ENCODE measurements around the gene BRI3BP. TPM values are rescaled to one million over a fixed set of nuclear protein-coding genes. Genes with fewer than 3 reads are reported as not detected.

The BRI3BP gene
- total and polyA plus RNA-seq, 11 donors, result 1.1 to 5.3 (median 3.6) TPM

DNA sequence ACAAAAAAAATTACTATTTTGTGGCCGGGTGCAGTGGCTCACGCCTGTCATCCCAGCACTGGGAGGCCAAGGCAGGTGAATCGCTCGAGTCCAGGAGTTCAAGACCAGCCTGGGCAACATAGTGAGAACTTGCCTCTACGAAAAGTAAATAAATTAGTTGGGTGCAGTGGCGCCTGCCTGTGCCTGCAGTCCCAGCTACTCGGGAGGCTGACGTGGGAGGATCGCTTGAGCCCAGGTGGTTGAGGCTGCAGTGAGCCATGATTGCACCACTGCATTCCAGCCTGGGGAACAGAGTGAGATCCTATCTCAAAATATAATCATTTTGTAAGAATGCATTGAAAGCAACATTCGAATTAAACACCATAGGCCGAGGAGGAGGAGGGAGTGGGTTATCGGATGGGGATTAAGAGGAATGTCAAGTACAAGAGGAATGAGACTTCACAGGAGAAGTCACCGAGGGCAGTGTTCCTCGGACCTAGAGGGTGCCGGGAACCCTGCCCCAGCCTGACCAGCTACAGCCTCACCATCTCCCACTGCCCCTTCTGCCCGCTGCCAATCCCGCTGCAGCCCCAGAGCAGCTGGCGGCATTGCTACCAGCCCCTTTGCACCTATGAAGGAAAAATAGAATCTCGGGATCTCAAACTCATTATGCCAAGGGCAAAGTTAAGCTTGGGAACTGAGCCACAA is 39.2 kb downstream of the BRI3BP start:
- Histone ChIP-seq H3K27ac (no peak overlapping the region), H3K4me3 (no peak overlapping the region), H3K36me3 (no peaks in the 10 kb centered on the region), H3K9me3 (peaks cover 0 to 9% (median 0%) of the 10 kb centered on the region in 12 donors), H3K27me3 (no peaks in the 10 kb centered on the region), H3K4me1 (no peaks in the 10 kb centered on the region)
- TF ChIP-seq, protein P1, sequence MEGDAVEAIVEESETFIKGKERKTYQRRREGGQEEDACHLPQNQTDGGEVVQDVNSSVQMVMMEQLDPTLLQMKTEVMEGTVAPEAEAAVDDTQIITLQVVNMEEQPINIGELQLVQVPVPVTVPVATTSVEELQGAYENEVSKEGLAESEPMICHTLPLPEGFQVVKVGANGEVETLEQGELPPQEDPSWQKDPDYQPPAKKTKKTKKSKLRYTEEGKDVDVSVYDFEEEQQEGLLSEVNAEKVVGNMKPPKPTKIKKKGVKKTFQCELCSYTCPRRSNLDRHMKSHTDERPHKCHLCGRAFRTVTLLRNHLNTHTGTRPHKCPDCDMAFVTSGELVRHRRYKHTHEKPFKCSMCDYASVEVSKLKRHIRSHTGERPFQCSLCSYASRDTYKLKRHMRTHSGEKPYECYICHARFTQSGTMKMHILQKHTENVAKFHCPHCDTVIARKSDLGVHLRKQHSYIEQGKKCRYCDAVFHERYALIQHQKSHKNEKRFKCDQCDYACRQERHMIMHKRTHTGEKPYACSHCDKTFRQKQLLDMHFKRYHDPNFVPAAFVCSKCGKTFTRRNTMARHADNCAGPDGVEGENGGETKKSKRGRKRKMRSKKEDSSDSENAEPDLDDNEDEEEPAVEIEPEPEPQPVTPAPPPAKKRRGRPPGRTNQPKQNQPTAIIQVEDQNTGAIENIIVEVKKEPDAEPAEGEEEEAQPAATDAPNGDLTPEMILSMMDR (IDR thresholded peaks at IDR 0.05), result no peak
- TF ChIP-seq POLR2A (IDR thresholded peaks at IDR 0.05), result no peak
- 85 to 88% (median 86%) methylated on average over 19 of the region's 19 CpGs for WGBS, 4 donors
- no peak for ATAC-seq
- DNase-seq, result no peak
- intact Hi-C loops (cut with DNase I), result no loop called here

DNA sequence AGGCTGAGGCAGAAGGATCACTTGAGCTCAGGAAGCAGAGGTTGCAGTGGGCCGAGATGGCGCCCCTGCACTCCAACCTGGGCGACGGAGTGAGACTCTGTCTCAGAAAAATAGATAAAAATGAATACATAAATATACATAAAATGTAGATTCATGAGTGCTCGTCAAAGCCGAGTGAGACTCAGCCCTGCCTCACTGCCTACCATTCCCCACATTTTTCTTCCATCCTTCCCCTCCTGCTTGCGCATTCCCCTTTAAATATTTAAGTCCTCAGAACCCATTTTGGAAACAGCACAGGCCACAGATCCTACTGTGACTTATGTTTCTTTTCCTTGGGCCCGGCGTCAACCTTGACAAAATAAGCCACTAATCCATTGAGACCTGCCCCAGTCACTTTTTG is 39.8 kb downstream of the BRI3BP start:
- H3K9me3 ChIP-seq, result peaks cover 0 to 9% (median 0%) of the 10 kb centered on the region in 12 donors
- ATAC-seq (no peak), DNase-seq (no peak)
- H3K4me1 ChIP-seq, result no peaks in the 10 kb centered on the region
- H3K27me3 ChIP-seq, result no peaks in the 10 kb centered on the region
- H3K36me3 ChIP-seq, result no peaks in the 10 kb centered on the region
- whole genome bisulfite sequencing, 4 donors, result 83 to 85% (median 85%) methylated on average over 9 of the region's 9 CpGs
- H3K27ac ChIP-seq, result no peak overlapping the region
- intact Hi-C loops (cut with DNase I), result no loop called here
- TF ChIP-seq POLR2A (IDR thresholded peaks at IDR 0.05), result no peak
- TF ChIP-seq, protein P1 (IDR thresholded peaks at IDR 0.05), result no peak
- H3K4me3 ChIP-seq, result no peak overlapping the region

DNA sequence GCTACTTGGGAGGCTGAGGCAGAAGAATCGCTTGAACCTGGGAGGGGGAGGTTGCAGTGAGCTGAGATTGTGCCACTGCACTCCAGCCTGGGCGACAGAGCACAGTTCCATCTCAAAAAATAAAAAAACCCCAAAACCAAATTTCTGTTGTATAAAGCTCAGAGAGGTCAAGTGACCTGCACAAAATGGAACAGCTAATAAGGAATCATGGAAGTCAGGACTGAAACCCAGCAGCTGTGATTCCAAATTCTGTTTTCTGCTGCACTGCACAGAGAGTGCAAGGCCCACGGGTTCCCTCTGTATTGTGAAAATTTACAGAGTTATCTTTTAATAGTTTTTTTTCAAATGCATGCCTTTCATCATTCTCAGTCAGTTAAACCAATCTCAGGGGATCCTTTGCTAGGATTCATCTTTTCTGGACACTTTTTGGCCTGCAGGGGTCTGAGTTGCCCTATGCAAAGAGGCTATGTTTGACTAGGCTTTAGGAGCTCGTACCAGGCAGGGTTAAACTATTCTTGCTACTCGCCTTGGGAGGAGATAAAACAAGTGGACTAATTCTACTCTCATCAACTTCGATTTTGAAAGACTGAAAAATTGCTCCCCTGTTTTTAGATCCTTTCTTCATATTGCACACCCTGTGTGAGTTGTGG is 45.7 kb downstream of the BRI3BP start:
- ATAC-seq (no peak), DNase-seq (no peak)
- Histone ChIP-seq H3K4me1 (no peaks in the 10 kb centered on the region), H3K27ac (no peak overlapping the region), H3K9me3 (peaks cover 0 to 9% (median 0%) of the 10 kb centered on the region in 12 donors), H3K4me3 (no peak overlapping the region), H3K36me3 (no peaks in the 10 kb centered on the region), H3K27me3 (no peaks in the 10 kb centered on the region)
- TF ChIP-seq POLR2A (IDR thresholded peaks at IDR 0.05), result no peak
- intact Hi-C loops (cut with DNase I), result no loop called here
- 59 to 66% (median 65%) methylated on average over 6 of the region's 6 CpGs for WGBS, 4 donors

DNA sequence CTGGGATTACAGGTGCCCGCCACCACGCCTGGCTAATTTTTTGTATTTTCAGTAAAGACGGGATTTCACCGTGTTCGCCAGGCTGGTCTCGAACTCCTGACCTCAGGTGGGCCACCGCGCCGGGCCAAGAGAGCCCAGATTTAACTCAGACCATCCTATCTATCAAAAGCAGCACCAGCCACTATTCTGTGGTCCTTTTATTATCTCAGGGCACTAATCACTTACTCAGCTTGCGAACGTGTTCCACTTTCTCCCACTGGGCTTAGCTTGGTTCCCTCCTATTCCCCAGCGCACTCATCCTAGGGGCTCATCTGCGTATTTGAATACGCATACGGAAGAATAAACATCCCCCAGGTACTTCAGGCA is 55.6 kb downstream of the BRI3BP start:
- peaks cover 0 to 10% (median 3%) of the 10 kb centered on the region in 12 donors for H3K4me1 ChIP-seq
- intact Hi-C loops (cut with DNase I), result loop anchor here in 4 of 10 donors (1.0 to 2.0 kb wide), 3 partner anchors 16 to 58 kb away; partner anchors contain the start of gene AACS (in 4 of the 4)
- H3K9me3 ChIP-seq, result no peaks in the 10 kb centered on the region
- H3K36me3 ChIP-seq, result no peaks in the 10 kb centered on the region
- DNase-seq (no peak), ATAC-seq (no peak)
- 45 to 55% (median 49%) methylated on average over 15 of the region's 15 CpGs for WGBS, 4 donors
- no peak for TF ChIP-seq POLR2A (IDR thresholded peaks at IDR 0.05)
- TF ChIP-seq, protein P1 (IDR thresholded peaks at IDR 0.05), result no peak
- peak overlapping the region; percentile 2 to 68 (median 57) for H3K4me3 ChIP-seq
- H3K27me3 ChIP-seq, result no peaks in the 10 kb centered on the region
- peak overlapping the region in 10 of 12 donors; percentile 50 to 83 (median 72) for H3K27ac ChIP-seq
